ENCODE results near the gene KLHL29. TPM values are rescaled to one million over a fixed set of nuclear protein-coding genes. Genes with fewer than 3 reads are reported as not detected.

The KLHL29 gene
- total and polyA plus RNA-seq, 2 experiments from 2014 or later = 1.9 to 6.4 TPM

- TF ChIP-seq EZH2 (IDR thresholded peaks at IDR 0.05; ENCODE audit: insufficient read depth, poor library complexity, severe bottlenecking) (no peak), EZH2phosphoT487 (IDR thresholded peaks at IDR 0.05; ENCODE audit: insufficient read depth, low read depth) (no peak)
- DNase-seq = no peak
- Histone ChIP-seq H3K27me3 (replicated peaks; ENCODE audit: insufficient read depth) (no peaks in the 10 kb centered on the region), H2AFZ (no peak overlapping the region), H3K4me1 (ENCODE audit: insufficient read depth) (peaks cover 6% of the 10 kb centered on the region), H3F3A (ENCODE audit: insufficient read depth) (peaks cover 9% of the 10 kb centered on the region), H3K27ac (no peak overlapping the region), H3K9me3 (ENCODE audit: low read depth) (no peaks in the 10 kb centered on the region), H3K9me2 (ENCODE audit: insufficient read depth) (no peaks in the 10 kb centered on the region), H3K36me3 (ENCODE audit: low read depth) (no peaks in the 10 kb centered on the region), H3K4me3 (no peak overlapping the region), H4K20me1 (ENCODE audit: insufficient read depth) (no peaks in the 10 kb centered on the region), H3K79me2 (ENCODE audit: insufficient read depth) (no peaks in the 10 kb centered on the region), H3K9ac (no peak overlapping the region), H3K4me2 (ENCODE audit: unreplicated experiment) (no peak overlapping the region)
- WGBS, 2 experiments (ENCODE audit: low coverage in 1 of 2, low lambda C conversion rate in 2 of 2, missing lambda C conversion rate in 2 of 2) = 81 to 85% methylated on average over 8 of the region's 8 CpGs
- in situ Hi-C loops (cut with MboI) = no loop called here
These were observed 237.5 kb downstream of the KLHL29 start for GRCh38 chr2:23622466-23622865.

DNA sequence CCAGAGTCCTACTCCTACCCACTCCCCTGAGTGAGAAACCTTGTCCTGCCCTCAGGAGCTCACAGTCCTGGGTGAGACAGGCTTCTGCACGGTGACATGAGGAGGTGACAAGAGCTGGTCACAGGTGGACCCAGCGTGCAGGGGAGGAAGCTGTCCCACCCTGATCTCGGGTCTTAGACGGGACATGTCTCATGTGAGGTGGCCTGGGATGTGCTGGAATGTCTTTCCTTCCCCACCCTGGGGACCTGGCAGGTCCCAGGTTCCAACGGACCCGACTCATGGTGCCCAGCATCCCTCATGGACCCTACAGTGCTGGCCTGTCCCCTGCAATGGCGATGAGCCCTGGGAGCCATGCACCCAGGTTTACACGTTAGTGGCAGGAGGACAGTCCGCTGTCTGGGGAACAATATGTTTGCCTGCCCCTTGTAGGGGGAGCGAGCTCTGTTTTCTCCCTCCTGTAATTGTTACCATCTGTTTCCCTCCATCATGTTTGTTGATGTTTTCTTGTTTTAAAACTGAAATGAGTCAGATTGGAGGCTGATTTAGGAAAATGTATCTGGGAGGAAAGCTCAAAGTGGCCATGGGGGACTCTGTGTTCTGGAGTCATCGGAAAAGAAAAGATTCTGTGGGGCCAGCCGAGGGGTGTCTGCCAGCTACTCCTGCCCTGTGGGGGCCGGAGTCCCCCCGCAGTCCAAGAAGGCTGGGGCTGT, 238.1 kb downstream of the KLHL29 start:
- 70 to 74% methylated on average over 14 of the region's 14 CpGs for WGBS, 2 experiments (ENCODE audit: low coverage in 1 of 2, low lambda C conversion rate in 2 of 2, missing lambda C conversion rate in 2 of 2)
- TF ChIP-seq EZH2 (IDR thresholded peaks at IDR 0.05; ENCODE audit: insufficient read depth, poor library complexity, severe bottlenecking) (no peak), EZH2phosphoT487 (IDR thresholded peaks at IDR 0.05; ENCODE audit: insufficient read depth, low read depth) (no peak)
- no peaks in the 10 kb centered on the region for H3K36me3 ChIP-seq (ENCODE audit: low read depth)
- no peak overlapping the region for H3K4me3 ChIP-seq
- H3K79me2 ChIP-seq (ENCODE audit: insufficient read depth) = no peaks in the 10 kb centered on the region
- no peak overlapping the region for H2AFZ ChIP-seq
- no peaks in the 10 kb centered on the region for H3K27me3 ChIP-seq (replicated peaks; ENCODE audit: insufficient read depth)
- in situ Hi-C loops (cut with MboI) = no loop called here
- H3K9me2 ChIP-seq (ENCODE audit: insufficient read depth) = no peaks in the 10 kb centered on the region
- H3K4me1 ChIP-seq (ENCODE audit: insufficient read depth) = peaks cover under 1% of the 10 kb centered on the region
- H3K4me2 ChIP-seq (ENCODE audit: unreplicated experiment) = no peak overlapping the region
- H3K9me3 ChIP-seq (ENCODE audit: low read depth) = no peaks in the 10 kb centered on the region
- no peak overlapping the region for H3K27ac ChIP-seq
- H3K9ac ChIP-seq = no peak overlapping the region
- DNase-seq = no peak
- no peaks in the 10 kb centered on the region for H4K20me1 ChIP-seq (ENCODE audit: insufficient read depth)
- peaks cover 2% of the 10 kb centered on the region for H3F3A ChIP-seq (ENCODE audit: insufficient read depth)

DNA sequence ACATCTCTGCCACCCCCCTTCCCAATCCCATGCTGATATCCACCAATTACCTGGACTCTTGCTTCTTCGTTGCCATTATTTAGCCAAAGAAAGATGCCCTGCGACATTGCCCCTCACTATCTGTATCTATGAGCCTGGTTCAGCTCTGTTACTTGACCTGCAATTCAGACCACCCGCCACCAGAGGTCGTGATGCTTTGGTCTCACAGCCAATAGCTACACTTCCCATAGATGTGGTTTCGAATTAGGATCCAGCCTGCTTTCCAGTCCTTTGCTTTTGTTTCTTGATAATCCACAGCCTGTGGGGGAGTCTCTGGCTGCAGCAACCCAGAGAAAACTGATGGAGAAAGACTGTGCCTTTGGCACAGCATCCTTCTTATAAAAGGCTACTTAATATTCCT, 239.4 kb downstream of the KLHL29 start:
- H3K27ac ChIP-seq = no peak overlapping the region
- WGBS, 2 experiments (ENCODE audit: low coverage in 1 of 2, low lambda C conversion rate in 2 of 2, missing lambda C conversion rate in 2 of 2) = 53% methylated on average over 5 of the region's 5 CpGs
- in situ Hi-C loops (cut with MboI) = no loop called here

DNA sequence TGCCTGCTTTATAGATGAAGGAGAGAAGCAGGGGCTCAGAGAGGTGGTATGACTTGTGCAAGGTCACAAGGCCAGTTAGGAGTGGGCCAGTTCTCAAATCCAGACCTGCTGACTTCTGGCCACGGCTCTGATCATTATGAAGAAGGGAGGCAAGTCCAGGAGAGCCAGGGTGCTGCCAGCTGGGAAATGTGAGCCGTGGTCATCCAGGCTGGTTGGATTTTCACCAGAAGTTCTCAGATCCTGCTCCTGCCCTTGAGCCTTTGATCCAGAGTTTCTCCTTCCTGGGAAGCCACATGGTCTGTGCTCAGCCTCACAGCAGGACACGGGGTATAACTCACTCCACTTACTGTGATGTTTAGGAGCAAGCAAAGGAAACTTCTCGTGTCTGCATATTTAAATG, 239.9 kb downstream of the KLHL29 start:
- 65 to 70% methylated on average over 4 of the region's 4 CpGs for WGBS, 2 experiments (ENCODE audit: low coverage in 1 of 2, low lambda C conversion rate in 2 of 2, missing lambda C conversion rate in 2 of 2)
- TF ChIP-seq EZH2phosphoT487 (IDR thresholded peaks at IDR 0.05; ENCODE audit: insufficient read depth, low read depth) (no peak), EZH2 (IDR thresholded peaks at IDR 0.05; ENCODE audit: insufficient read depth, poor library complexity, severe bottlenecking) (no peak)
- Histone ChIP-seq H3F3A (ENCODE audit: insufficient read depth) (no peaks in the 10 kb centered on the region), H3K4me2 (ENCODE audit: unreplicated experiment) (no peak overlapping the region), H3K27ac (no peak overlapping the region), H3K4me1 (ENCODE audit: insufficient read depth) (no peaks in the 10 kb centered on the region), H4K20me1 (ENCODE audit: insufficient read depth) (no peaks in the 10 kb centered on the region), H3K9me3 (ENCODE audit: low read depth) (no peaks in the 10 kb centered on the region), H3K9me2 (ENCODE audit: insufficient read depth) (no peaks in the 10 kb centered on the region), H3K27me3 (replicated peaks; ENCODE audit: insufficient read depth) (no peaks in the 10 kb centered on the region), H3K36me3 (ENCODE audit: low read depth) (no peaks in the 10 kb centered on the region), H3K79me2 (ENCODE audit: insufficient read depth) (no peaks in the 10 kb centered on the region), H2AFZ (no peak overlapping the region), H3K9ac (no peak overlapping the region), H3K4me3 (no peak overlapping the region)
- no peak for DNase-seq
- in situ Hi-C loops (cut with MboI) = no loop called here

More for the DNA sequence above, 239.4 kb downstream of the KLHL29 start:
- H3K9ac ChIP-seq = no peak overlapping the region
- no peaks in the 10 kb centered on the region for H4K20me1 ChIP-seq (ENCODE audit: insufficient read depth)
- H3F3A ChIP-seq (ENCODE audit: insufficient read depth) = no peaks in the 10 kb centered on the region
- no peak overlapping the region for H2AFZ ChIP-seq
- no peaks in the 10 kb centered on the region for H3K79me2 ChIP-seq (ENCODE audit: insufficient read depth)
- H3K4me2 ChIP-seq (ENCODE audit: unreplicated experiment) = no peak overlapping the region
- H3K27me3 ChIP-seq (replicated peaks; ENCODE audit: insufficient read depth) = no peaks in the 10 kb centered on the region
- TF ChIP-seq EZH2 (IDR thresholded peaks at IDR 0.05; ENCODE audit: insufficient read depth, poor library complexity, severe bottlenecking) (no peak), EZH2phosphoT487 (IDR thresholded peaks at IDR 0.05; ENCODE audit: insufficient read depth, low read depth) (no peak)
- H3K4me1 ChIP-seq (ENCODE audit: insufficient read depth) = no peaks in the 10 kb centered on the region
- H3K9me3 ChIP-seq (ENCODE audit: low read depth) = no peaks in the 10 kb centered on the region
- H3K36me3 ChIP-seq (ENCODE audit: low read depth) = no peaks in the 10 kb centered on the region
- no peaks in the 10 kb centered on the region for H3K9me2 ChIP-seq (ENCODE audit: insufficient read depth)
- no peak overlapping the region for H3K4me3 ChIP-seq
- DNase-seq = no peak

Measured in GM23248 (cell line).